GM12878 (cell line): ENCODE data around the gene C22orf42. TPM values are rescaled to one million over a fixed set of nuclear protein-coding genes. Genes with fewer than 3 reads are reported as not detected.

Experiments
- ATAC-seq: fragments of 200-7000 bp; cut with Tn5 transposase; 3 replicates; pipeline ENCODE4 v1.9.1; 2020; ENCODE audit warnings: mild to moderate bottlenecking, moderate library complexity
- BruUV-seq: library from RNA; stranded (reverse); fragments of 400-500 nt; replicated peaks from 2 replicates; lab custom pipeline; 2021; lab: Mats Ljungman, UMichigan
- CTCF ChIA-PET: fragments of 300-600 bp; sonication (Branson Sonifier 250); formaldehyde crosslinking; extraction: SDS; loops from one replicate; lab custom pipeline; 2021; ENCODE audit warnings: inconsistent platforms; lab: Yijun Ruan, JAX
- POLR2A ChIA-PET: fragments of 350-600 bp; formaldehyde crosslinking; extraction: SDS; loops from one replicate; lab custom pipeline; 2021; ENCODE audit warnings: inconsistent platforms; lab: Charles Lee
- RAD21 ChIA-PET: fragments of 300-600 bp; sonication (Branson Sonifier 250); formaldehyde crosslinking; loops from one replicate; lab custom pipeline; 2023; ENCODE audit warnings: antibody characterized with exemption; ENCODE audit not compliant: unreplicated experiment; lab: Charles Lee
- SMC1A ChIA-PET: fragments of 300-600 bp; sonication (Branson Sonifier 250); formaldehyde crosslinking; loops from one replicate; lab custom pipeline; 2023; ENCODE audit not compliant: unreplicated experiment, uncharacterized antibody; lab: Charles Lee
- DNase-seq: peaks from one replicate; pipeline ENCODE4 v3.0.0-alpha.2; 2011; ENCODE audit warnings: low read depth, low spot score
- FAIRE-seq: peaks from 3 replicates; lab custom pipeline; 2011; peaks lifted over from hg19 to GRCh38; lab: Jason Lieb, UNC
- H2AFZ ChIP-seq: 2 replicates; pipeline ENCODE4 v1.6.0; 2011; ENCODE audit warnings: low read depth, low read length, control low read depth; ENCODE audit not compliant: control insufficient read depth
- H3K27ac ChIP-seq: 2 replicates; pipeline ENCODE4 v1.5.1; 2011; ENCODE audit warnings: control low read depth; ENCODE audit not compliant: control insufficient read depth, insufficient read depth
- H3K27me3 ChIP-seq, 2 experiments: replicated peaks in 1 of 2; 2 replicates each; pipeline versions ENCODE4 v1.6.0 to v1.6.1; 2011; ENCODE audit warnings: low read length in 1 of 2; ENCODE audit not compliant: control insufficient read depth in 2 of 2, insufficient read depth in 2 of 2
- H3K36me3 ChIP-seq, 2 experiments: 2 replicates each; pipeline ENCODE4 v1.5.1; 2011; ENCODE audit warnings: low read length in 1 of 2; ENCODE audit not compliant: control insufficient read depth in 2 of 2, insufficient read depth in 2 of 2
- H3K4me1 ChIP-seq: 2 replicates; pipeline ENCODE4 v1.6.1; 2011; ENCODE audit warnings: mild to moderate bottlenecking, low read length, moderate library complexity, mixed read lengths; ENCODE audit not compliant: control insufficient read depth, insufficient read depth
- H3K4me2 ChIP-seq: 2 replicates; pipeline ENCODE4 v1.6.0; 2011; ENCODE audit warnings: control low read depth; ENCODE audit not compliant: control insufficient read depth, insufficient read depth
- H3K4me3 ChIP-seq: fragments of 200-600 bp; sonication (generic); 2 replicates; pipeline ENCODE4 v1.5.1; 2016
- H3K79me2 ChIP-seq: 2 replicates; pipeline ENCODE4 v1.6.0; 2011; ENCODE audit warnings: low read length; ENCODE audit not compliant: control insufficient read depth, insufficient read depth
- H3K9ac ChIP-seq: 2 replicates; pipeline ENCODE4 v1.8.0; 2011; ENCODE audit warnings: low read length, control low read depth, mixed read lengths; ENCODE audit not compliant: control insufficient read depth, insufficient read depth
- H3K9me3 ChIP-seq: replicated peaks from 3 replicates; pipeline ENCODE4 v1.5.1; 2011; ENCODE audit warnings: mild to moderate bottlenecking, low read length; ENCODE audit not compliant: control insufficient read depth, insufficient read depth
- H4K20me1 ChIP-seq: 2 replicates; pipeline ENCODE4 v1.6.0; 2011; ENCODE audit not compliant: control insufficient read depth, insufficient read depth
- E2F4 ChIP-seq: IDR thresholded peaks from 2 replicates; pipeline ENCODE4 v1.6.1; 2012; ENCODE audit warnings: low read depth, low read length, improper control_type of control experiment
- EGR1 ChIP-seq, 2 experiments: IDR thresholded peaks; 1 replicate in 1 of 2; 2 replicates in 1 of 2; pipeline ENCODE4 v1.6.1; 2011 to 2012; ENCODE audit warnings: low read depth in 2 of 2, low read length in 2 of 2, borderline replicate concordance in 1 of 2, mild to moderate bottlenecking in 1 of 2, moderate library complexity in 1 of 2
- IRF4 ChIP-seq: IDR thresholded peaks from 2 replicates; pipeline ENCODE4 v1.6.1; 2011; ENCODE audit warnings: low read depth, low read length
- KDM1A ChIP-seq: fragments of 200-600 bp; sonication (generic); IDR thresholded peaks from 2 replicates; pipeline ENCODE4 v1.6.1; 2016; ENCODE audit warnings: borderline replicate concordance
- MEF2B ChIP-seq: fragments of 450-650 bp; IDR thresholded peaks from 2 replicates; pipeline ENCODE4 v1.6.1; 2018; ENCODE audit warnings: mild to moderate bottlenecking, moderate library complexity; ENCODE audit not compliant: partially characterized antibody, poor library complexity, severe bottlenecking
- NFYB ChIP-seq: IDR thresholded peaks from 2 replicates; pipeline ENCODE4 v1.6.1; 2011; ENCODE audit warnings: low read depth, mild to moderate bottlenecking, low read length, improper control_type of control experiment, moderate library complexity; ENCODE audit not compliant: insufficient read depth
- NR2F1 ChIP-seq: fragments of 450-650 bp; conservative IDR thresholded peaks from 2 replicates; pipeline ENCODE4 v1.6.1; 2017; ENCODE audit warnings: mild to moderate bottlenecking
- PAX5 ChIP-seq: IDR thresholded peaks from 2 replicates; pipeline ENCODE4 v1.6.1; 2011; ENCODE audit warnings: low read depth, low read length, borderline replicate concordance
- RFX5 ChIP-seq: IDR thresholded peaks from 2 replicates; pipeline ENCODE4 v1.6.1; 2011; ENCODE audit warnings: low read depth, low read length, improper control_type of control experiment
- SMAD5 ChIP-seq: IDR thresholded peaks from 2 replicates; pipeline ENCODE4 v1.6.1; 2016; ENCODE audit warnings: antibody characterized with exemption, low read depth
- SMC3 ChIP-seq: IDR thresholded peaks from 2 replicates; pipeline ENCODE4 v1.6.1; 2011; ENCODE audit warnings: low read length, improper control_type of control experiment, borderline replicate concordance
- WGBS: methylation state at CpG from one replicate; pipeline ENCODE4 v1.1.6; 2016; ENCODE audit warnings: low lambda C conversion rate; ENCODE audit not compliant: insufficient replicate concordance, insufficient coverage; ENCODE audit errors: missing lambda C conversion rate; 5-methylcytosine and 5-hydroxymethylcytosine counted together
- in situ Hi-C: fragments of 300-500 bp; cut with MboI; formaldehyde crosslinking; loops from 9 replicates; pipeline ENCODE4 v1.14.3; 2018; ENCODE audit warnings: mixed read lengths
- intact Hi-C: fragments of 100-400 bp; cut with micrococcal nuclease; formaldehyde crosslinking; loops from one replicate; pipeline ENCODE4 v1.14.2; 2022; ENCODE audit not compliant: unreplicated experiment
- polyA plus RNA-seq, 11 experiments: library from polyadenylated mRNA; depleted of rRNA in 4 of 11; unstranded in 6 of 11; stranded (reverse) in 5 of 11; fragments of >200 nt; fragmentation: Nextera tagmentation in 4 of 11; fragmentation: Illumina TruSeq in 1 of 11; extraction: Ambion mirVana in 4 of 11; extraction: Trizol in 1 of 11; gene quantifications; 1 replicate in 1 of 11; 2 replicates in 10 of 11; pipeline versions ENCODE4 v1.2.1 to v1.2.3, GENCODE V29; 2011 to 2016; ENCODE audit warnings: inconsistent platforms in 2 of 11, missing spikeins in 2 of 11, low read depth in 1 of 11
- total RNA-seq, 4 experiments: library from RNA; depleted of rRNA in 3 of 4; stranded (reverse); fragments of >200 nt in 3 of 4; fragmentation: Illumina TruSeq in 1 of 4; extraction: Trizol in 1 of 4; gene quantifications; 2 replicates each; pipeline versions ENCODE4 v1.2.1 to v1.2.3, GENCODE V29; 2013 to 2021
- TF ChIP-seq, protein P1 (sequence below): fragments of 450-650 bp; IDR thresholded peaks from 2 replicates; pipeline ENCODE4 v1.6.1; 2017; ENCODE audit warnings: mild to moderate bottlenecking, moderate library complexity
- TF ChIP-seq, protein P2 (sequence below): fragments of 450-650 bp; IDR thresholded peaks from 2 replicates; pipeline ENCODE4 v1.6.1; 2016; ENCODE audit warnings: mild to moderate bottlenecking

C22orf42 gene
- total and polyA plus RNA-seq, 10 of the 15 experiments (the other 5 are each of a cell fraction or from before 2014, with no cell fraction given), result not detected

DNA sequence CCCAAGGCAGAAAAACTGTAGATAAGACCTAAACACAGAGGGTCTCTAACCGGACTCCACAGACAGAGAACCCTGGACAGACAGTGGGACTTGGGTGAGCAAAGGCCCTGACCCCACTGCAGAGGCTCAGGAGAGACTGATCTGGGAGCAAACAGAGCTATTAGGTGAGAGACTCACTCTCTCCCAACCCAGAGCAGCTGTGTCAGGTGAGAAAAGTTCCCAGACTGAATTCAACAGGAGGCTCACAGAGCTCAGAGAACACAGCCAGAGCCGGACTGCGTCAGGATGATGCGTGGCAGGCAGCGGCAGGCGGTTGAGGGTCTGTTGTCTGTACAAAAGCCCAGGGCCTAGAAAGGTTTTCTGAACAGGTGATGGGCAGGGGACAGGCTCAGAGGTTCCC lies 40.2 kb upstream of the C22orf42 start:
- ChIA-PET CTCF (no interaction called here), RAD21 (no interaction called here), POLR2A (no interaction called here), SMC1A (no interaction called here)
- no peak overlapping the region for H3K4me2 ChIP-seq
- H4K20me1 ChIP-seq, result no peaks in the 10 kb centered on the region
- no peaks in the 10 kb centered on the region for H3K9me3 ChIP-seq
- H3K9ac ChIP-seq, result no peak overlapping the region
- TF ChIP-seq PAX5, result no peak
- no peak for TF ChIP-seq NR2F1
- no peak for TF ChIP-seq KDM1A
- TF ChIP-seq EGR1 (IDR thresholded peaks at IDR 0.05; ENCODE audit: borderline replicate concordance in 1 of 2, low read depth in 2 of 2, low read length in 2 of 2), result no peak
- no peak for TF ChIP-seq SMAD5
- no peak for TF ChIP-seq IRF4
- TF ChIP-seq RFX5, result no peak
- TF ChIP-seq, protein P1, sequence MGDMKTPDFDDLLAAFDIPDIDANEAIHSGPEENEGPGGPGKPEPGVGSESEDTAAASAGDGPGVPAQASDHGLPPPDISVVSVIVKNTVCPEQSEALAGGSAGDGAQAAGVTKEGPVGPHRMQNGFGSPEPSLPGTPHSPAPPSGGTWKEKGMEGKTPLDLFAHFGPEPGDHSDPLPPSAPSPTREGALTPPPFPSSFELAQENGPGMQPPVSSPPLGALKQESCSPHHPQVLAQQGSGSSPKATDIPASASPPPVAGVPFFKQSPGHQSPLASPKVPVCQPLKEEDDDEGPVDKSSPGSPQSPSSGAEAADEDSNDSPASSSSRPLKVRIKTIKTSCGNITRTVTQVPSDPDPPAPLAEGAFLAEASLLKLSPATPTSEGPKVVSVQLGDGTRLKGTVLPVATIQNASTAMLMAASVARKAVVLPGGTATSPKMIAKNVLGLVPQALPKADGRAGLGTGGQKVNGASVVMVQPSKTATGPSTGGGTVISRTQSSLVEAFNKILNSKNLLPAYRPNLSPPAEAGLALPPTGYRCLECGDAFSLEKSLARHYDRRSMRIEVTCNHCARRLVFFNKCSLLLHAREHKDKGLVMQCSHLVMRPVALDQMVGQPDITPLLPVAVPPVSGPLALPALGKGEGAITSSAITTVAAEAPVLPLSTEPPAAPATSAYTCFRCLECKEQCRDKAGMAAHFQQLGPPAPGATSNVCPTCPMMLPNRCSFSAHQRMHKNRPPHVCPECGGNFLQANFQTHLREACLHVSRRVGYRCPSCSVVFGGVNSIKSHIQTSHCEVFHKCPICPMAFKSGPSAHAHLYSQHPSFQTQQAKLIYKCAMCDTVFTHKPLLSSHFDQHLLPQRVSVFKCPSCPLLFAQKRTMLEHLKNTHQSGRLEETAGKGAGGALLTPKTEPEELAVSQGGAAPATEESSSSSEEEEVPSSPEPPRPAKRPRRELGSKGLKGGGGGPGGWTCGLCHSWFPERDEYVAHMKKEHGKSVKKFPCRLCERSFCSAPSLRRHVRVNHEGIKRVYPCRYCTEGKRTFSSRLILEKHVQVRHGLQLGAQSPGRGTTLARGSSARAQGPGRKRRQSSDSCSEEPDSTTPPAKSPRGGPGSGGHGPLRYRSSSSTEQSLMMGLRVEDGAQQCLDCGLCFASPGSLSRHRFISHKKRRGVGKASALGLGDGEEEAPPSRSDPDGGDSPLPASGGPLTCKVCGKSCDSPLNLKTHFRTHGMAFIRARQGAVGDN, result no peak
- TF ChIP-seq NFYB, result no peak
- TF ChIP-seq, protein P2, sequence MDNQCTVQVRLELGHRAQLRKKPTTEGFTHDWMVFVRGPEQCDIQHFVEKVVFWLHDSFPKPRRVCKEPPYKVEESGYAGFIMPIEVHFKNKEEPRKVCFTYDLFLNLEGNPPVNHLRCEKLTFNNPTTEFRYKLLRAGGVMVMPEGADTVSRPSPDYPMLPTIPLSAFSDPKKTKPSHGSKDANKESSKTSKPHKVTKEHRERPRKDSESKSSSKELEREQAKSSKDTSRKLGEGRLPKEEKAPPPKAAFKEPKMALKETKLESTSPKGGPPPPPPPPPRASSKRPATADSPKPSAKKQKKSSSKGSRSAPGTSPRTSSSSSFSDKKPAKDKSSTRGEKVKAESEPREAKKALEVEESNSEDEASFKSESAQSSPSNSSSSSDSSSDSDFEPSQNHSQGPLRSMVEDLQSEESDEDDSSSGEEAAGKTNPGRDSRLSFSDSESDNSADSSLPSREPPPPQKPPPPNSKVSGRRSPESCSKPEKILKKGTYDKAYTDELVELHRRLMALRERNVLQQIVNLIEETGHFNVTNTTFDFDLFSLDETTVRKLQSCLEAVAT, result no peak
- no peak for TF ChIP-seq MEF2B
- TF ChIP-seq SMC3, result no peak
- no peak for TF ChIP-seq E2F4
- H3K4me3 ChIP-seq, result no peak overlapping the region
- peaks cover 0 to 4% of the 10 kb centered on the region in 2 experiments; a peak in 2 of 4 replicates for H3K27me3 ChIP-seq
- no TSS peak for BruUV-seq
- H2AFZ ChIP-seq, result no peak overlapping the region
- no peaks in the 10 kb centered on the region for H3K4me1 ChIP-seq
- no peak for FAIRE-seq
- ATAC-seq, result no peak
- WGBS, result 57% methylated on average over 6 of the region's 6 CpGs
- no peaks in the 10 kb centered on the region for H3K79me2 ChIP-seq
- in situ Hi-C loops, result no loop called here
- intact Hi-C loops, result no loop called here
- H3K27ac ChIP-seq, result no peak overlapping the region
- no peak for DNase-seq
- no peaks in the 10 kb centered on the region for H3K36me3 ChIP-seq
